Measurements from ENCODE around the gene RPP25L. TPM values are rescaled to one million over a fixed set of nuclear protein-coding genes. Genes with fewer than 3 reads are reported as not detected.

Gene RPP25L
- total and polyA plus RNA-seq, 10 of the 15 experiments (the other 5 are each of a cell fraction or from before 2014, with no cell fraction given): 7.7 to 30.2 (median 16.8) TPM

DNA sequence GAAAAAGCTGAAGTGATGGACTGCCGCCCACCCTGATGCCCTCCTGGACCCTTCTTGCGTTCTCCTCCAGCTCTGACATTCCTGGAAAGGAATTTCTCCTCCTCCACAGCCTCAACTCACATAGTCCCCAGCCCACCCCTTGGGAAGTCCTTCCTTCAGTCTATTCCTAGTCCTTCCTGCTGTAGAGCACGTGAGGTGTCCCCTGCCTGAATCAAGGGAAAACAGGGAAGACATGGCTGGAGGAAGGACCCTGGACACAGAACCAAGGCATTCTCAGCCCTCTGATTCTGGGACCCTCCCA is 13.2 kb upstream of the RPP25L start (continued):
- no peak for TF ChIP-seq MAX (IDR thresholded peaks at IDR 0.05; ENCODE audit: low read depth, low read length)

- no peak for FAIRE-seq
- WGBS (ENCODE audit: insufficient coverage, insufficient replicate concordance, low lambda C conversion rate, missing lambda C conversion rate): 26% methylated on average over 37 of the region's 39 CpGs
- Histone ChIP-seq H3K4me1 (ENCODE audit: control insufficient read depth, insufficient read depth, low read length) (peaks cover 4% of the 10 kb centered on the region; the same call in 1 of the 2 replicates), H3K36me3 (ENCODE audit: control insufficient read depth in 2 of 2, insufficient read depth in 2 of 2, low read length in 1 of 2) (no peaks in the 10 kb centered on the region), H4K20me1 (ENCODE audit: control insufficient read depth, insufficient read depth) (no peaks in the 10 kb centered on the region; the same call in 1 of the 2 replicates), H2AFZ (ENCODE audit: control insufficient read depth, low read depth, low read length) (no peak overlapping the region), H3K79me2 (ENCODE audit: control insufficient read depth, insufficient read depth, low read length) (no peaks in the 10 kb centered on the region), H3K27me3 (replicated peaks in 1 of 2; ENCODE audit: control insufficient read depth in 2 of 2, insufficient read depth in 2 of 2, low read length in 1 of 2) (peaks cover 12 to 25% of the 10 kb centered on the region in 2 experiments), H3K4me2 (ENCODE audit: control insufficient read depth, insufficient read depth) (no peak overlapping the region), H3K9me3 (replicated peaks; ENCODE audit: control insufficient read depth, insufficient read depth, low read length) (no peaks in the 10 kb centered on the region; the same call in 2 of the 3 replicates), H3K4me3 (no peak overlapping the region), H3K27ac (ENCODE audit: control insufficient read depth, insufficient read depth) (no peak overlapping the region), H3K9ac (ENCODE audit: control insufficient read depth, insufficient read depth, low read length) (no peak overlapping the region)
- in situ Hi-C loops (cut with MboI): no loop called here
- SMC1A ChIA-PET (ENCODE audit: uncharacterized antibody, unreplicated experiment): interaction anchor here (0.8 to 1.0 kb wide), 2 partner anchors 9 to 20 kb away, joined by 3 to 4 read pairs; no protein-coding TSS in a partner anchor
- CTCF ChIA-PET: interaction anchor here (1.0 to 1.8 kb wide), 4 partner anchors 10 to 221 kb away, joined by 3 to 11 read pairs (median 3); no protein-coding TSS in a partner anchor
- BruUV-seq (replicated peaks): no TSS peak
- no peak for TF ChIP-seq NR2C1 (IDR thresholded peaks at IDR 0.05)
- no peak for TF ChIP-seq PKNOX1 (IDR thresholded peaks at IDR 0.05)
- TF ChIP-seq DPF2 (IDR thresholded peaks at IDR 0.05): no peak
- TF ChIP-seq ZNF274 (IDR thresholded peaks at IDR 0.05; ENCODE audit: insufficient read depth, insufficient read length): no peak
- no peak for TF ChIP-seq EZH2 (IDR thresholded peaks at IDR 0.05; ENCODE audit: borderline replicate concordance, control insufficient read depth, low read depth, low read length)
- TF ChIP-seq YY1 (IDR thresholded peaks at IDR 0.05; ENCODE audit: low read depth, low read length): no peak
- TF ChIP-seq, protein P1, sequence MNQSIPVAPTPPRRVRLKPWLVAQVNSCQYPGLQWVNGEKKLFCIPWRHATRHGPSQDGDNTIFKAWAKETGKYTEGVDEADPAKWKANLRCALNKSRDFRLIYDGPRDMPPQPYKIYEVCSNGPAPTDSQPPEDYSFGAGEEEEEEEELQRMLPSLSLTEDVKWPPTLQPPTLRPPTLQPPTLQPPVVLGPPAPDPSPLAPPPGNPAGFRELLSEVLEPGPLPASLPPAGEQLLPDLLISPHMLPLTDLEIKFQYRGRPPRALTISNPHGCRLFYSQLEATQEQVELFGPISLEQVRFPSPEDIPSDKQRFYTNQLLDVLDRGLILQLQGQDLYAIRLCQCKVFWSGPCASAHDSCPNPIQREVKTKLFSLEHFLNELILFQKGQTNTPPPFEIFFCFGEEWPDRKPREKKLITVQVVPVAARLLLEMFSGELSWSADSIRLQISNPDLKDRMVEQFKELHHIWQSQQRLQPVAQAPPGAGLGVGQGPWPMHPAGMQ (IDR thresholded peaks at IDR 0.05; ENCODE audit: borderline replicate concordance): no peak
- TF ChIP-seq TCF7 (IDR thresholded peaks at IDR 0.05; ENCODE audit: borderline replicate concordance): no peak
- RAD21 ChIA-PET (ENCODE audit: unreplicated experiment): interaction anchor here (1.4 kb wide), 1 partner anchor 18 kb away, joined by 3 read pairs; no protein-coding TSS in a partner anchor
- POLR2A ChIA-PET: interaction anchor here (1.5 kb wide), 1 partner anchor 13 kb away, joined by 3 read pairs; the partner anchor contains the start of gene SIGMAR1
- ATAC-seq: no peak
- no peak for DNase-seq (ENCODE audit: low read depth, low spot score)
- intact Hi-C loops (cut with micrococcal nuclease; ENCODE audit: unreplicated experiment): no loop called here
These were observed 12.7 kb upstream of the RPP25L start for GRCh38 chr9:34624475-34625185.

Data from GM12878 (cell line).